UCSD-AML1 (cell line): ENCODE results near the gene TEAD1.

Experiments
- DNase-seq: peaks from one replicate; lab custom pipeline; 2025; ENCODE audit not compliant: unreplicated experiment; lab: John Stamatoyannopoulos, UW

The TEAD1 gene

DNA sequence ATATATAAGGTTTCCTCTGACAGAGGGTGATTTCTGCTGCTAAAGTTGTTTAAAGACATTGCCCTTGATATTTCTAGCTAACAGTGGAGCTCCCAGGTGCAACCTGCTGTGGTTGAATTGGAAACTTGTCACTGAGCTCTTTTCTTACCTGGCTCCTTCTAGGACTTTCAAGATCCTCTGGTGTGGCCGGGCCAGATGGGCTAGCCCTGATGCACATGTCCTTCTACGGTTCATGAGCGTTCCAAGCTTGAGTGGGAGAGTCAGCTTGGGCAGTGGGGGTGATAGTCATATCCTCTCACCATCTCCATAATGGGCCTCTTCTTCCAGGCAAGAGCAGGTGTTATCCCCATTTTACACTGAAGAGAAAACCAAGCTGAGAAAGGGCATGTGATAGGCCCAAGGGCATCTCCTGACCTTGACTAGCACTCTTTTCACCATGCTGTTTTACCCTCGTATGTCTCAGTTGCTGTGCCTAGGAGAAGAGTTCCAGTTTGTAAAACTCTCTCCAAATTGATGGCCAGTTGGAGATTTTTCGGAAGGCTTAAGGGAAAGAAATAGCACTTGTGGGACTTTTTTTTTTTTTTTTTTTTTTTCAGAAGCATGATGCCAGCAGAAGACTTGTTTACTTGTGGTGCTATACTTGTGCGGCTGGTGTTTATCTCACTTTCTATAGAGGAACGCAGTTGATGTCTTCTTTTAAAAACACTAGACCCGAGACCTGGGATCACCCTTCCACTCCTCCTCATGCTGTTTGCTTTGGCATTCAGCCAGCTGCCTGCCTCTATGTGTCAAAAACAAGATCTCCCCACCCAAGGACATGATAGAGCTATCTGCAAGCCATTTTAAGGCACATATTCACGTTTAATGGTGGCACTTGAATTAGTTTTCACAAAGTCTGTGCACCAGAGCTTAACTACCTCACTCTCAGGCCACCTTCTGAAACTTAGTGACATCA is 32.6 kb downstream of the TEAD1 start:
- DNase-seq = no peak

DNA sequence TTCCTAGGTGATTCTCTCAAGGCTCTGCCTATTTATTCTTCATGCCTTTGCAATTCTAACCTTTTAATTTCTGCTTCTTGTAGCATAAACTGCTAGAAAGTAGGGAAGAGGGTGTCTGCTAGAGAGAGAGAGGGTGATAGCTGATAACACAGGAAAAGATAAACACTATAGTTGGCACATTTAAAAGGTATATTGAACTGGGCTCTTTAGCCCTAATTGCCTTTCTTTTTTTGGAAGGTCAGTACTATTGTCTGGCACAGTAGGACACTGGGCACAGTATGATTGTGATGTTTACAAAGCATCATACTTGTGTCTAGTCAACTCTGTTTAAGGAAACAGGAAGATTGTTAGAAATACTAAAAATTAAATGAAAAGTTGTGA is 33.3 kb downstream of the TEAD1 start:
- no peak for DNase-seq

GRCh38 chr11:12711496-12711895 is 37.3 kb downstream of the TEAD1 start:
- DNase-seq = no peak

DNA sequence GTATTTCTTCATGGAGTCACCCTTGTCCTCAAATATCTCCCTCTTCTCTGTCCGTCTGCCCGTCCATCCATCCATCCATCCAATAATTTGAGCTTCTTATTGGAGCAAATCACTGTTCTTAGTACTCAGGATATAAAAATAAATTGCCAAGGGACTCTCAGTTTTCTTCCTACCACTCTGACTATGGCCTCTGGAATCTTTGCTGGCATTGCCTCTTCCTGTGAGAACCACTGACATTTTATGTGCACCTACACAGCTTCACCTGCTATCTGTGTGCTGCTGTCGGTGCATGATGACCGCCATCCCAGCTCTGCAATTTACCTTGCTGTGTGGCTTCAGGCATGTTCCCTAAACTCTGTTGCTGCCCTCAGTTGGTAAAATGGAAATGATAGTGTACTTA is 37.9 kb downstream of the TEAD1 start:
- DNase-seq = no peak

DNA sequence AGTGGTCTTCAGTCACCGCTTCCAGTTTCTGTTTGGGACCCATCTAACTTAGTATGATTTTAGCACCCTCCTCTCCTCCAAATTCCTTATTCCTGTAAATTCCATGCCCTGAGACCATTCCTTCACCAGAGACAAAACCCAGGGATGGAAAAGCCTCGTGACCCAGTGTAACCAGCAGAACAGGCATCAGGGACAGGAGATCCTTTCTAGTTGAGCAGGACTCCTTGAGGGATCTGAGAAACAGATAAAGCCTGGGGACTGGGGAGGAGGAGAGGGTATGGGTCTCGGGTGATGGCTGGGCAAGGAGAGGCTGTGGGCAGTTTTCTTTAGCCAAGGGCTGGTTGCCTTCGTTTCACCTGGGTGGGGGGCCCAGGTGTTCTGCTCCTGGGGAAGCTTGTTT is 40.9 kb downstream of the TEAD1 start:
- DNase-seq = no peak

DNA sequence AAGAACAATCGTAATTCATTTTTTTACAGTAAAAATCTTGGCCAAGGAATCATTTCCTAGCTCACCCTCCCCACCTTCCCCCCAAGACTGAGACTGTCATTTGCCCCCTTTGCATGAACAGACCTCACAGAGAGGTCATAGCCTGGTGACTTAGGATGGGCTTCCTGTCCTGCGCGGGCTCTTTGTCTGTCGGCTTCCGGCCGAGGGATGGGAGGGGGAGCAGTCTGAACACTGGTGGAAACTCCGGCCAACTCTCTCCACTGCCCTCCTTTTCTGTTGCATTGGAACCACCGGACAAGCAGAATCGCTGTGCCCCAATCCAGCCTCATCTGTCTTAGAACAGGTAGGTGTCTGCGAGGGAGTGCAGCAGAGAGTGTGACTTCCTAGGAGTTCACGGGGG is 41.7 kb downstream of the TEAD1 start:
- DNase-seq = no peak

DNA sequence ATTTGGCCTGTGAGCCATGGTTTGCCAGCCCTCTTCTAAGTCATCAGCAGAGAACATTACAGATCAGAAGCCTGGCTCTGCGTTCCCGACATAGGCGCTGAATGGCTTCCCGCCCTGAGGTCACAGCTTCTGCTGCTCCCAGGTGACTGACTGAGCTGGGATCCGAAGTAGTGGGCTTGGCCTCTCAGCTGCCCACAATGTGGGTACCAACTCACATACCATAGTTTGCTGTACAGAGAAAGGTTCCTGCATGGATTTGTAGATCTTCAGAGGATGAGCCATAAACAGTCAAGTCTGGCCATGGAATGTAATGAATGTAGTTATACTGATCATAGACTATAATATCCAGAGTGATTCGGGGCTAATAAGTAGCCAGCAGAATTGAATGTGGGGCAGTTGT is 42.6 kb downstream of the TEAD1 start:
- no peak for DNase-seq

DNA sequence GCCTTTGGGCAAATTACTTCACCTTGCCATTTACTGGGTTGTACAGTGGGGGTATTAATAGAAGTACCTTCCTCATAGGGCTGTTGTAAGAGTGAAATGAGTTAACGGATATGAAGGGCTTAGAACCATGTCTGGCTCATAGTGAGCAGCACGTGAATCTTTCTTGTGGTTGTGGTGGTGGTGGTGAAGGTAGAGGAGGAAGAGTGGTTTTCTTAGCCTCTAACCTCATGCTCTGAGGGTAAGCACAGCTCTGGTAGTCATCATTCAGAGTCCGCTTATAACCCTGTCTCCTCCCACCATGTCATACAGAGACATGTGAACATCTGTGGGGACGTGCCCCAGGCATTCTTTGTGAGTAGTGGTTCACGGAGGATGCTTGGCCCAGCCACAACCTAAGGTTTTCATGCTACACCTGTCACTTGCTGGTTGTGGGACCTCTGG is 43.6 kb downstream of the TEAD1 start:
- no peak for DNase-seq

- DNase-seq = no peak
Observed at GRCh38 chr11:12719221-12719620, 45.0 kb downstream of the TEAD1 start.

DNA sequence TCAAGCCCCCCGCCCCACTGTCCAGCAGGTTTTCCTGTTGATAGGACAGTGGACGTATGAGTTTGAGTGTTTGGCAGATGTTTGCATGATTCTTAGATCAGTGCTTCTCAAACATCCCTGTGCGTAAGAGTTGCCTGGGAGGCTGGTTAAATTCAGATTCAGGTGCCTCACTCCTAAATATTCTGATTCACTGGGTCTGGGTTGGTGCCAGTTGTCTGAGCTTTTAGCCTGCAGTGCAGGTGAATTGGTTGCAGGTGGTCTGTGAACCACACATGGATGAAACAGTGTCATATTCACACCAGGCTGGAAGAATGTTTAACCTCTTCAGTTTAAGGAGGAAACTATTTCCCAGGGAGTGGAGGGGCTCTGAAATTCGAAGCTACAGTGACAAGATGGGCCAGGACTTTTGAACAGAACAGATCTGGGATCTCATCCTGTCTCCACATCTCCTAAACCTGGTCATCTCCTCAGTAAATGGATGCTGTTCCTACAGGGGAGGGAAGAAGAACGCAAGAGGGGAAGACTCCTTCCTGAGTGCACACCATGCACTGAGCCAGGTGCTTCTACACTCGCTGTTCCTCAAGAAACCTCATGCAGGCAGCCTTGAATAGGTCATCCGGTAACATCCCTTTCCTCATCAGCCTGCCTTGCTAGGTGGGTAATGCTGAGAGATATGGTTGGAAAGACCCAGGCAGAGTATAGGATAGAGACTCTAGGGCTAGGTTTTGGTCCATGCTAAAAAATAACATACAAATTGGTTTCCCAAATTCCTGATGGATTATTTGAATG is 47.8 kb downstream of the TEAD1 start:
- no peak for DNase-seq

GRCh38 chr11:12723421-12724300 is 49.4 kb downstream of the TEAD1 start:
- no peak for DNase-seq

GRCh38 chr11:12724301-12725054 is 50.3 kb downstream of the TEAD1 start:
- no peak for DNase-seq

- DNase-seq = no peak
Observed at GRCh38 chr11:12725055-12725862, 51.0 kb downstream of the TEAD1 start.

GRCh38 chr11:12725863-12726682 is 51.9 kb downstream of the TEAD1 start:
- no peak for DNase-seq

DNA sequence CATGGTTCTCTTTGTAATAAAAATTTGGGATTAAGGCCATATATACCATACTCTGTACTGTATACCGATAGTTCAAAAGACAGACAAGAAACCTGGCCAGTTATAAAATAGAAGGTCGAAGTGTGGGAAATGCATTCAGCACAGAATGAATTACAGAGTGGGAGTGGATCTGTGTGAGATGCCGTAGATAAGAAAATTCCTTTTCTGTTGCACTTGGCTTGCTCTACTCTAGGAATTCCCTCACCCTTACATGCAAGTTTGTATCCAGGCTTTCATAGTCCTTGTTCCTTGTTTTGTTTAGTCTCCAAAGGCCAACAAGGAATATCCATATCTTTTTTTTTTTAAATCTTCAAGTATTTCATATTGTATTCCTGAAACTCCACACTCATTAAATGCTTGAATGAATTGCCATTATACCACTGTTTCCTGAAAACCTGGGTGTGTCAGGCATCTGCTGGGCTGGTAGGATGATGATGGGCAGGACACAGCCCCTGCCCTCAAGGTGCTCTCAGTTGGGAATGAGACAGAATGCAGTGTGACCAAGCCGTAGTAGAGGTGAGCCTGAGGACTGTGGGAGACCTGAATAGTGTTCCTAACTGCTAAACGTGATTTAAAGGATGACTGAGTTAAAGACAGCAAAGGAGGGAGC is 53.5 kb downstream of the TEAD1 start:
- DNase-seq = no peak

- DNase-seq = no peak
Observed at GRCh38 chr11:12728417-12728816, 54.2 kb downstream of the TEAD1 start.

DNA sequence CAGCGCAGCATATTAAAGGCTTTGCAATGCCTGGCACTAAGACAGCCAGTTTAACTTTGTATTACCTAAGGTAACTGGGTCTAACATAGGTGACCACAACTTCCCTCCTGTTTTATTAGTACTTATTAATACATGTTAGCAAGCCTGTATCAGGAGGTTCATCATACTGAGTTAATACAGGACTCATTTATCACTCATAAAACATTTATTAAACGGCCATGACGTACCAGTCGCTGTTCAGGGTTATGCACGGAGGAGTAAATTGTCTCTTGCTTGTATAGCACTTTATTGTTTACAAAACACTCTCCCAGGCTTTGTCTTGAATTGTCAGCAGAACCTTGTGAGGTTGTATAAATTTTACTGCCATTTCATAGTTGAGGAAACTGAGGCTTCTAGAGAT is 55.7 kb downstream of the TEAD1 start:
- no peak for DNase-seq

- DNase-seq = no peak
Observed at GRCh38 chr11:12731841-12732336, 57.7 kb downstream of the TEAD1 start.
